Sigmoid colon (tissue), 3 donors: Measurements from ENCODE around the gene ABO.

Experiments used
- POLR2A ChIP-seq, 2 donors: fragments of 450-650 bp; IDR thresholded peaks; one replicate each; pipeline ENCODE4 v1.6.1; 2016; ENCODE audit warnings: antibody characterized with exemption in 2 of 2, mild to moderate bottlenecking in 2 of 2, moderate library complexity in 2 of 2
- TF ChIP-seq, protein P1 (sequence below), 4 experiments: fragments of 450-650 bp in 3 of 4; fragments of 200-600 bp in 1 of 4; IDR thresholded peaks; one replicate each; pipeline ENCODE4 v1.5.1; 2016 to 2019; ENCODE audit warnings: antibody characterized with exemption in 4 of 4, mild to moderate bottlenecking in 3 of 4, moderate library complexity in 2 of 4

DNA sequence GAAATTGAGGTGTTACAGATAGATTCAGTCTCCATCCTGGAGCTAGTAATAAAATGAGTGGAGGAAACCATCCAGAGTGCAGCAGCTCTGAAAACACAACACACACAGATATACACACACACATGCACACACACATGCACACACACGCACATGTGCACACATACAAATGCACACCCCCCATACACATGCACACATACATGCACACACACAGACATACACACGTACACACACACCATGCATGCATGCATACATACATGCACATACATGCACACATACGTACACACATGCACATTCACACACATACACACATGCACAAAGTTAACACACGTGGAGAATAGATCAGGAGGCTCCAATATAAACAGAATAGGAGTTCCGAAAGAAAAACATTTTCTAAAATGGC is 44.9 kb downstream of the ABO start:
- TF ChIP-seq, protein P1, sequence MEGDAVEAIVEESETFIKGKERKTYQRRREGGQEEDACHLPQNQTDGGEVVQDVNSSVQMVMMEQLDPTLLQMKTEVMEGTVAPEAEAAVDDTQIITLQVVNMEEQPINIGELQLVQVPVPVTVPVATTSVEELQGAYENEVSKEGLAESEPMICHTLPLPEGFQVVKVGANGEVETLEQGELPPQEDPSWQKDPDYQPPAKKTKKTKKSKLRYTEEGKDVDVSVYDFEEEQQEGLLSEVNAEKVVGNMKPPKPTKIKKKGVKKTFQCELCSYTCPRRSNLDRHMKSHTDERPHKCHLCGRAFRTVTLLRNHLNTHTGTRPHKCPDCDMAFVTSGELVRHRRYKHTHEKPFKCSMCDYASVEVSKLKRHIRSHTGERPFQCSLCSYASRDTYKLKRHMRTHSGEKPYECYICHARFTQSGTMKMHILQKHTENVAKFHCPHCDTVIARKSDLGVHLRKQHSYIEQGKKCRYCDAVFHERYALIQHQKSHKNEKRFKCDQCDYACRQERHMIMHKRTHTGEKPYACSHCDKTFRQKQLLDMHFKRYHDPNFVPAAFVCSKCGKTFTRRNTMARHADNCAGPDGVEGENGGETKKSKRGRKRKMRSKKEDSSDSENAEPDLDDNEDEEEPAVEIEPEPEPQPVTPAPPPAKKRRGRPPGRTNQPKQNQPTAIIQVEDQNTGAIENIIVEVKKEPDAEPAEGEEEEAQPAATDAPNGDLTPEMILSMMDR (IDR thresholded peaks at IDR 0.05): no peak
- TF ChIP-seq POLR2A (IDR thresholded peaks at IDR 0.05): no peak
